DMS53 (cell line): ENCODE data around the gene LY6G5C.
"Not testable (repeated sequence)": the region's sequence is repeated elsewhere in the genome, so short reads cannot be mapped to it uniquely, and the experiment has no call there.

Source experiments
- DNase-seq: peaks from one replicate; lab custom pipeline; 2025; lab: John Stamatoyannopoulos, UW

The LY6G5C gene

DNA sequence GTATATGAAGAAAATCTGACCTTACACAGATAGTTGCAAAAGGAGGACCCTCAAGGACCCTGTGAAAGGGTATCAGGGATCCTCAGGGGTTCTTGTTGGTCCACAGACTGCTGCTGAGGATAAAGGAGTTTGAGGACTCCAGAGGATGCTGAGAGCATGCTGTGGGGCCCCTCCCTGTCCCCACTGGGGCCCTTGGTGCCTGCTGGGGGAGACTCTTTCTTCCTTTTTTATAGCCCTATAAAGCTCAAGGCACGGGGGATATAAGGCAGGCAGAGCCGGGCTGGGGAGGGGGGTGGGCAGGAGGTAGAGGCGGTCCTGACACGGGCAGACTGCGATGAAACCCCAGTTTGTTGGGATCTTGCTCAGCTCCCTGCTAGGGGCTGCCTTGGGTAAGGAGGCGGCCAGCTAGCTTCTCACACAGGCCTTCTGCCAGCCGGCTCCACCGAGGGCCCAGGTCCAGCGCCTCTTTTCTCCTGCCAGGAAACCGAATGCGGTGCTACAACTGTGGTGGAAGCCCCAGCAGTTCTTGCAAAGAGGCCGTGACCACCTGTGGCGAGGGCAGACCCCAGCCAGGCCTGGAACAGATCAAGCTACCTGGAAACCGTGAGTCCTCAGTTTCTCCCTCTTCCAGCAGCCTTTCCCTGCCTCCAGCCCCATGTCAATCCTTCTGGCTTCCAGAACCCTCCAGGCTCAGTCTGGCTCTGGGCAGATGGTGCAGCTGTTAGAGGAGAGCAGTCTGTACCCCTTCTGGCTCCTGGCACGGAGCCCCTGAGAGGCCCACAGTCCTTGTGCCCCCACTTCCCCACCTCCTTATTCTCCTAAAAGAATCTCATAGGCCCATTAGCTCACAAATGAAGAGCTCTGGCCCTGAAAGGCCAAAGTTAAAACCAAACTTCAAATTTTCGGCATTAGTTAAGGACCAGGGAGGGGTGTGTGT, 34.4 kb upstream of the LY6G5C start, which contains the start of gene LY6G6D:
LY6G6D (plus strand) TSS at position 327 of the 937 bp plus-strand sequence; CDS start at position 335, 8 bp downstream.
- DNase-seq = no peak

DNA sequence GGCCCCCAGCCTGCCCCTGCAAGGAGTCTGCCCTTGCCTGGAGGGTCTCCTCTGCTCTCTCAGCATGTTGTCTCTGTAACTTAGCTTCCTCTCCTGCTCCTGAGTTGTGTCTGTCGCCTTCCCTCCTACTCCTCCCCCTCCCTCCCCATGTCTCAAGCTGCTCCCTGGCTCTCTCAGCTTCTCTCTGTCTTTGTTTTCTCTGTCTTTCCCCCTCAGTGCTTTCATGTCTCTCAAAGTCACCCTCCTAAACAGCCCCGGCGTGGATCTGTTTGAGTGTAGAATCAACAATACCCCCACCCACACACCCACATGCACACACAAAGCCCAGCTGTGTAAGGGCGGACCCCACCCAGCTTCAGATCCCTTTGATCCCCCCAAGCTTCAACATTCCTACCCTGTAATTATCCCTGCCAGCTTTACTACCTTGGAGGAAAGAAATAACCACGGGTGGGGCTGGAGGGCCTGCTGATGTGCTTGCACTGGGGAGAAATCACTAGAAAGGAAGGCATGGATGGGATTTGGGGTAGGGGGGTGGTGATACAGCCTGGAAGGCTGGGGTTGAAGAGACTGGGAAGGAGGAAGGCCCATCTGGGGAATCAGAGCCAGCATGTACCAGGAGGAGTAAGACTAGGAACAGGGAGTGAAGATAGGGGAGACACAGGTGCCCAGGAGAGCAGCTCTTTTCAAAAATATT, 33.3 kb upstream of the LY6G5C start:
- DNase-seq = no peak

DNA sequence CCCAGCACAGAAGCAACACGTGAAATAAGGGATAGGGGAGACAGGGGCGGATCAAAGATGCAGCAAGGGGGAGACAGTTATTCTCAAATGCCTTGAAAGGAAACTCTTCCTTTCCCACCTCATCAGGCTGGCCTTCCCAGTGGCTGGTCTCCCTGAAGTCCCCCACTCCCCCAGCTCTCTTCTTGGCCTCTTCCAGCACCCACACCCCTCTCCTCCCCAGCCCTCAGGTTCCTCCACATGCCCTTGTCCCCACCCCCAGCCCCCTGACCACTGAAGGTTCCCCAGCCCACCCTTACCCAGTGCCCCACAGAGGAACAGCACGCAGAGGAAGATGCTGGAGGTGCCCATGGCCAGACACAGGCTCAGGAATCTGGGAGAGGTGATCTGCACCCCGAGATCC, 32.6 kb upstream of the LY6G5C start:
- no peak for DNase-seq

DNA sequence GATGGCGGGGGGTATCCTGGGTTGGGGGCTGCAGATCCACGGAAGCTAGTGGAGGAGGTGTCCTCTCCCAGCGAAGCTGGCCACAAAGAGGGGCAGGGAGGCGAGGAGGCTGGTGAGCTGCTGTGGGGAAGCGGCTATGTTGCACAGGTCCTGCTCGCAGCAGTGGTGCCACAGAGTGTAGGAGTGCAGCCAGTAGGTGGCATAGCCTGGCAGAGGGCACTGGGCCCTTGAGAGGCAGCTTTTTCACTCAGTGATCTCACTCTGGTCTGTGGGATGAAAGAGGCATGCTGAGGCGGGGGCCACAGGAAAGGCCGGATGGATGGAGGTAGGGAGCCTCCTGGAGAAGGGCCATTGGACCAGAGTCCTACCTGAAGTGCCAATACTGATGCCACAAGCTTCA, 31.4 kb upstream of the LY6G5C start:
- peak; percentile 46 for DNase-seq

DNA sequence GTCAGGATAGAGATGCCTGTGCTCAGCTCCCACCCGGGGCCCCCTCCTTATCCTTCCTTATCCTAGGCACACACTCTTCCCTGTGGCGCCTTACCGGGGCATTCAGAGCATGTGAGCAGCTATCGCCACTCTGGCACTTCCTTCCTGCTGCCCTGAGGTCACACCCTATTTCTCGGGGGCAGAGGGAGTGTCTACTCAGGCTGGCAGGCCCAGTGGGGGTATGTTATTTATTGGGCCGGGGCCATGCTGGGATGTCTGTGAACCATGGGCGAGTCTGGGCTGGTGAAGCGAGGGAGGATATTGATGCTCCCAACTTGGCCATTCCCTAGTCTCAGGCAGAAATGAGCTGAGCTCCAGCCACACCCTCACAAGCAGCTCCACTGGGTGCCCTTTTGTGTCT, 30.4 kb upstream of the LY6G5C start:
- DNase-seq = no peak

DNA sequence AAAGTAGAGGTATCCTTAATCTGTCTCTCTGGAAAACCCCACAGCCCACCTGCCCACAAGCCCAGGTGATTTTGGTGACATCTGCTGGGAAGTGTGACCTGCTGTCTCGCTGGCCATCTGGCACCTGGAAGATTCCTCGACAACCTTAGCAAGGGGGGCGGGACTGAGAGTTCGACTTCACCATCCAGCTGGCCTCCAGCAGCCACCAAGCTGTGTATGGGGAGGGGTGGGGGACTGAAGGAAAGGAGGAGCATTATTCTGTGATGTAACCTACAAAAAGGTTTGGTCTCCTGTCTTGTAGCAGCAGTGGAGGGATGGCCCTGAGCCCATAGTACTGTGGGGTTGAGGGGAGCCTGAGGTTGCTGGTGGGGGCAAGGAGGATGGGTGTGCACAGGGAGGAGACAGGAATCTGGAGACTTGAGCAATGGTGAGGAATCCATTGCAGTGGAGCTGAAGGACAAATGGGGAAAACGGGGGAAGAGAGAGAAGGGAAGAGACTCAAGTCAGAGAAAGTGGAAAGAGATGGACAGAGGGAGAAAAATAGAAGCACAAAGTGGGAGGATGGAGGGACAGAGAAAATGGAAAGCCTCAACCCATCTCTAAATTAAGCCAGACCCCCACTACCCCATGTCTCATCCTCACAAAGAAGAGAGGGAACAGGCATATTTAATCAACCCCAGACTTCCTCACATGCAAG, 29.8 kb upstream of the LY6G5C start:
- no peak for DNase-seq

DNA sequence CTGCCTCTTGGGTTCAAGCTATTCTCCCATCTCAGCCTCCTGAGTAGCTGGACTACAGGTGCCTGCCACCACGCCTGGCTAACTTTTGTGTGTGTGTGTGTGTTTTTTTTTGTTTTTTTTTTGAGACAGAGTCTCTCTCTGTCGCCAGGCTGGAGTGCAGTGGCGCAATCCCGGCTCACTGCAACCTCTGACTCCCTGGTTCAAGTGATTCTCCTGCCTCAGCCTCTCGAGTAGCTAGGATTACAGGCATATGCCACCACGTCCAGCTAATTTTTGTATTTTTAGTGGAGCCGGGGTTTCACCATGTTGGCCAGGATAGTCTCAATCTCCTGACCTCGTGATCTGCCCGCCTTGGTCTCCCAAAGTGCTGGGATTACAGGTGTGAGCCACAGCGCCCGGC, 28.3 kb upstream of the LY6G5C start:
- not testable (repeated sequence) for DNase-seq

DNA sequence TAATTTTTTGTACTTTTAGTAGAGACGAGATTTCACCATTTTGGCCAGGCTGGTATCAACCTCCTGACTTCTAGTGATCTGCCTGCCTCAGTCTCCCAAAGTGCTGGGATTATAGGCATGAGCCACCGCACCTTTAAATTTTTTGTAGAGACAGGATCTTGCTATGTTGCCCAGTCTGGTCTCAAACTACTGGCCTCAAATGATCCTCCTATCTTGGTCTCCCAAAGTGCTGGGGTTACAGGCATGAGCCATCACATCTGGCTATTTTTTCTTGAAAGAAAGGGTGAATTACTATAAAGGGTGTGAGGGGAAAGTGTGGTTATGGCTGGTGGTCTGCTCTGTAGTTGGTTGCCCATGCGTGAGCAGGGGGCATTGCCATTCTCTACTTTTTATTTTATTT, 27.4 kb upstream of the LY6G5C start:
- no peak for DNase-seq

DNA sequence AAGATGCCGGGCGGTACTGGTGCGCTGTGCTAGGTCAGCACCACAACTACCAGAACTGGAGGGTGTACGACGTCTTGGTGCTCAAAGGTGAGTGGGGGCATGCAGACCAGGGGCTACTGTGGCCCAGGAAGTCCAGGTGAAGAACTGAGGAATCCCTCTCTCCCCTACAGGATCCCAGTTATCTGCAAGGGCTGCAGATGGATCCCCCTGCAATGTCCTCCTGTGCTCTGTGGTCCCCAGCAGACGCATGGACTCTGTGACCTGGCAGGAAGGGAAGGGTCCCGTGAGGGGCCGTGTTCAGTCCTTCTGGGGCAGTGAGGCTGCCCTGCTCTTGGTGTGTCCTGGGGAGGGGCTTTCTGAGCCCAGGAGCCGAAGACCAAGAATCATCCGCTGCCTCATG, 26.8 kb upstream of the LY6G5C start:
- DNase-seq = no peak

DNA sequence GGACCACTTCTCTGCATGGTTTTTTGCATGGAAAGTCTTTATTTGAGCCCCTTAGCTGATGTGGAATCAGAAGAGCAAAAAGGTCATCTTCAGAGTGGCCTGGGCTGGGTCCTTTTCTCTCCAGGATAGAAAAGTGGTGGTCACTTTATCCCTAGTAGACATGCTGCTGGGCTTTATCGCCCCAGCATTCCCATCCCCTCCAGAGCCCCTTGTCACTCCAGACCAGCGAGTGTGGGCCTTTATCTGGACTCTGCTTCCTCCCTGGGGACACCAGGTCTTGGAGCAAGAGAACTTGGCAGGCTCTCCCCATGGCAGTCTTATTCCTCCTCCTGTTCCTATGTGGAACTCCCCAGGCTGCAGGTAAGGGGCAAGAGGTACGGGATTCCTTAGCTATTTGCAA, 25.7 kb upstream of the LY6G5C start, which contains the start of gene LY6G6F:
LY6G6F (plus strand) TSS at position 268 of the 400 bp plus-strand sequence; CDS start at position 309, 41 bp downstream.
- DNase-seq = no peak

DNA sequence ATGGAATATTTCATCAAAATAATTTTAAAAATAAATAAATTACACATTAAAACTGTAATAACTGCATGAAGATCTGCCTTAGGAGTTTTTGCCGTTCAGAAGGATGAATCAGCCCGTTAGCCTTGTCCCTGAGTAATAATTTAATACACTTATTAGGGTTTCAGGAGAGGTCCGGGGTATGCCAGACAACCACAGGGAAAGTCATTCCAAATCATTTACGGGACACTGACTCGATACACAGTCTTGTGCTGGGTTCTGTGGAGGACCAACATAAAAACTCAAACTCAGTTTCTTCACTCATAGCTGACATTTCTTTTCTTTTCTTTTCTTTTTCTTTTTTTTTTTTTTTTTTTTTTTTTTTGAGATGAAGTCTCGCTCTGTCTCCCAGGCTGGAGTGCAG, 25.1 kb upstream of the LY6G5C start:
- no peak for DNase-seq

DNA sequence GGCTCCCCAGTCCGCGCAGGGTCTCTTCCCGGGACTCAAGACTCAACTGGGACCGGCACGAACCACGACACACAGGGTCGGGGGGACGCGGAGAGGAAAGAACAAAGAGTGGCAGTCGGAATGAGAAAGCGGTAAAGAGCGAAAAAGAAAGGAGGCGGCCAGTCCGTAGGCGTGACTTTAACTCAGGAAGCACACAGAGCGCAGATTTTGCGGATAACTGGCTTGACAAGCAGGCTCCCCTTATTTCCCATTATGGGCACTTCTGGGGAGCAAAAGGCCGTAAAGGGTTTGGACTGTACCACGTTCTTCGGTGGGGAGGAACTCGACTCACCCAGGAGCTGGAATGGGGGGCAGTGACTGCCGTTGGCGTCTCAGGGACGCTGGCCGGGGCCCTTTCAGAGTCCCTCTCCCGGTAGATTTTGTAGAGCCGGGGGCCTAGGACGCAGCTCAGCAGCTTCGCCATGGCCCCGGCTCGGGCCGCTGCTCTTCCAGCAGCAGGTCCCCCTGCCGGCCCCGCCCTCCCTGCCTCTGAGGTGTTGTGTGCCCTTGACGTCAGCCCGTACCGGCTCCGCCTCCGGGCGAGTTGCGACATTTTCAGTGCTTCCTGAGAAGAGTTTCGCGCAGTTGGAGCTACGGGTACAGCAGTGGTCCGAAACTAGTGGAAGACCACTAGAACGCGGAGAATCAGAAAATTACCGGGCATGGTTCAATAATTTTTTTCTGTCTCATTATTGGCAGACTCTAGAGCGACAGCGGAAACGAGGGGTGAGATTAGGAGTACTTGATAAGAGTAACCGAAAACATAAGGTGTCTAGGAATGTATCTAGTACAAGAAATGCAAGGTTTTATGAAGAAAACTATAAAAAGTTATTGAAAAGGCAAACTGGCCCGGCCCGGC, 22.2 kb upstream of the LY6G5C start, which contains the start of gene ABHD16A:
ABHD16A (minus strand) TSS at position 506 of the 898 bp plus-strand sequence; CDS start at position 463, 43 bp downstream.
- DNase-seq = peak; percentile 99

DNA sequence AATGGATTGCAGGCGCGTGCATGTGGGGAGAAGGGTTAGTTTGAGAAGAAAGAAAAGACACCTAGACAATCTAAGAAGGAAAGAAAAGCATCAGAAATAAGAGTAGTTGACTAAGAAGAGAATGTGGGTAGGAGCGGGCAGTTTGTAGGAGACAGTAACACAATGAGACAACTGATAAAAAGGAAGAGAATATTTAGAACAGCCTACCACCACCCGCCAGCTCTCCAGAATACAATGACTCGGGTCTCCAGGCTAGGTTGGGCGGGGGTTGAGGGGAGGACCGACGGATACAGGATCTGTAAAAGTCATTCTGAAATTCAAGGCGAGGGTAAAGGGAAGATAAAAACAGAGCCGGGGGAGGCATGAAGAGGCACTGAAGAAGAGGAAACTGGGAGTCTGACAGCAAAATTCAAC, 21.5 kb upstream of the LY6G5C start:
- DNase-seq = no peak

DNA sequence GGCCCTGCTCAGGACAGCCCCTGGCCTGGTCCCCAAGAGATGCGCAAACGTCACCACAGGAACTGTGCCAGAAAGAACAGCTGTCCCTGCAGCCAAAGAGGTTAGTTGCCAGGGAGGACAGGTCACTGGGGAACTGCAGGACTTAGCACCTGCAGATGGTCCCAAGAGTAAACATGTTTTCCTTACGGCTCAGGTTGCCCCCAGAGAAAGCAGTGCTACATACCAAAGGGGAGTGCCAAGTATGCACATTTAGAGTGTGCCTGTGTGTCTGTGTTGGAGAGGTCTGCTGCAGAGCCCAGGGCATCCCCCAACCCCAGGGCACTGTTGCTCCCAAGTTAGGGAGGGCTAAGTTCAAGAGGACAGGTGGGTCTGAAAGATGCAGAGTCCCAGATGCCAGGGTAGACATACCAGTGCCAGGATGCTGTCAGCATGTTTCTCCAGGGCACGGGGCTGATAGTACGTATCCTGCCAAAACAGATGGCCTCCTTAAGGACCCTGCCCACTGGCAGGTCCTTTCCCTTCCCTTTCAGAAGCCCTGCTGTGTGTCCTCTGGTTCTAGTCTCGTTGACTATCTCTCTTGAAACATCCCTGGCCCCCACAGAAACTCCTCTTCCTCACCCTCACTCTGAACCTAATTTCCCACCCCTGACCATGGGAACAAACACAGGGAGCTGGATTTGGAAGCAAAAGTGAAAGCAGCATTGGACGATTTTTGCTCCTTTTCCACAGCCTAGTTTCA, 21.0 kb upstream of the LY6G5C start:
- peak; percentile 70 for DNase-seq

DNA sequence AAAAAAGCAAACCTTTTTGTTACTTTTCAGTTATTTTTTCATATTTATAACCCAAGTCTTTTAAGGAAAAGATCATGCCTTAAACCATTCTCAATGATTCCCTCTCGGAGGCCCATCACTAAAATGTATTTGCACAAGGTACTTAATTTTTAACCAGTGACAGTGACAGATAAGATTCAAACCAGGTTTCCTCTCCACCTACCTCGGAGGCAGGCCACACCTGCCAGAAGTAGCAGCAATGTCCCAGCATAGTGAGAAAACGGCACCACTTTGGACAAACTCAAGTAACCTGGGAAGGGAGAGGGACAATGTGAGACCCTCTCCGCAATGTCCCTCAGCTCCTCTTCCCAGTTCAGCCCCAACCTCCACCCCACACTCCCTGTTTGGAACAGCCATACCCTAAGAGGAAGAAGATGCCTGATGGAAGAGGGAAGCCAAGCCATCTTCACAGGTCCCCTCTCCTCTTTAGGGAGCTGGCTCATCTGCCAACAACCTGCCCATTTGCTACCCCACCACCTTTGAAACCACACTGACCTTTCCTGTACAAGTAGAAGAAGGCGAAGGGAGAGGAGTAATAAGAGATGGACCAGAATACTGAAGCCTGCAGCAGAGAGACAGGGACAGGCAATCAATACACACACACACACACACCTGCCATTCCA, 20.0 kb upstream of the LY6G5C start:
- no peak for DNase-seq

DNA sequence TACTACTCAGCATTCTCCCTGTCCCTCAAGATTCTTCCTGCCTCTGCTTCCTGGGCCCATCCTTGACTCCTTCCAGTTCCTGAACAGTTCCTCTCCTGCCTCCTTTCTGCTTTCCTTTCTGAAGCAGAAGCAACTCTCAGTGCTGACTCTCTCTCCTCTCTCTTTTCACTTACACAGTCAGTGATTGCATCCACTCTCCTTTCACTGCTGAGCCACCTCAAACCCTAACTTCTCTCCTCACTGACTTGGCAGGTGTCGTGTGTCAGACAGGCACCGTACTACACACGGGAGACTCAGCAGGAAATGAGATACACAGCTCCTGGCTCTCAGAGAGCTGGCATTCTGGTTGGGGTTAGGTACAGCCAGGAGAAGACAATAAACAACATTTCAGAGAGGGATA, 16.7 kb upstream of the LY6G5C start:
- DNase-seq = peak; percentile 17

DNA sequence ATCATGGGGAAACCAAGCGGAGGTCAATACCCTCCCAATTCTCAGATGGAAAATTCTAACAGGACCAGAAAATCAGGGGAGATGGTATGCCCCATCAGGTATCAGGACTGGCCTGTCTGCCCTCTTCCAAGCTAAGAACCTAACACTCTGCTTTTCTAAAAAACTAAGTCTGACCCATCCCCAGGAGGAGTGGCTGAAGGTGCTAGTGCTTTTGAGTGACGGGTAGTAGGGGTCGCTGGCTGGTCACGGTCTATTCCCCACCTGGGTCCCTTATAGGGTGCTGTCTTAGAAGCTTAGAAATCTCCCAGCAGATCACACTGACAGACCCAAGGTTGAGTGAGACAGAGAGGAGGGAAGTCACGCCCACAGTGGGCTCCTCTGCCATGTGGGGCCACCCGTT, 12.7 kb upstream of the LY6G5C start:
- no peak for DNase-seq

DNA sequence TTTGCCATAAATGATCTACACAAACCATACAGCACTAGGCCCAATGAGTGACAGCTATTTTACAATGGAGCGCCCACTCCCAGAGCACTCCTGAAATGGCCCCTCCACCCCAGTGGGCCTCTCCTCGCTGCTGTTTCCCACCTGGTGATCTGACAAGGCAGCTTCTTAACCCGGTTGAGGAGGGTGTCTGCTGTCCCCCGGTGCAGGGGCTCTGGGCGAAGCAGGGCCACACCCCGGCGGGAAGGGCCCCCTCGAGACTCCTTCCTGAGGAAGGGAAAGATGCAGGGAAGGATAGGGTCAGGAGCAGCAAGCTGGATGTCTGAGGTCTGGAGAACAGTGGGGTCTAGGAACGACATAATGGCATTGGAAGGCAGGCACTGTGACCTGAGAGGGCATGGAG, 12.0 kb upstream of the LY6G5C start:
- no peak for DNase-seq

DNA sequence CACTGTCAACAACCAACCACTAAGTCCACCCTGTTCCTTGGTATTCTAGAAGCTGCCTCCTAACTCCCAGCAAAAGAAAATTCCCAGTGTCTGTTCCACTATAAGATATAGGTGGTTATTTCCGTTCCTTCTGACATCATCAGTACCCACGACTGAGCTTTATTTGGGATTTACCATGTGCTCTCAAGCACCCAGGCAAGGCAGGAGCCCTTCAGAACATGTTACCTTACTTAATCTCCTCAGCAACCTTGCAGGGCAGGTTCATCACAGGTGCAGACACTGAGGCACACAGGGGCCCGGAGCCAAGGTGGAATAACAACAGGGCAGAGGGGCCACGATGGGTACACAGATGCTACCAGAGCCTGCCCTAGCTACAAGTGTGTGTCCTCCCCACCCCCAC, 11.5 kb upstream of the LY6G5C start:
- DNase-seq = no peak

DNA sequence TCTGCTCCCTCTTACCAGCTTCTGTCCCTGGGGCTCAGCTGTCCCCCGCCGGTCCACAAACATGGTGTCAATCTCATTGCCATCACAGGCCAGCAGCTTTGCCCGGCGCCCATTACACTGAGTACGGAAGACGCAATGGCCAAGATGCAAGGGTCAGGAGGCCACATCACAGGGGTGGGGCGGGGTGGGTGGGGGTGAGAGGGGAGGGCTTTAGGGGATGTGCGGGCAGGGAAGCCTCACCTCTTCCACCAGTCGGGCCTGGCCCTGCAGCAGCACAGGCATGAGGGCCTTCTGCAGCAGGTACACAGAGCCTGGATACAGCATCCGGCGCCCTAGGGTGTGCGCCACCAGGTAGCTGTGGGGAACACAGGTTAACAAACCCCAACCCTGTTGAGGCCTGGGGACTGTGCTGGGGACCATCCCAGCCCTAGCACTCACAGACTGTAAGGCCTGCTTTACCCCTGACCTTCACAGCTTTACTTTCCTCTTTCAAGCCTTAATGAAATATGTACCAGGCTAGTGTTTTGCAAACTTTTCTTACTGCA, 10.8 kb upstream of the LY6G5C start:
- no peak for DNase-seq
